Fibroblast of lung (primary cell): ENCODE results near the gene ZDHHC20.

Experiments used
- CTCF ChIP-seq, 2 donors: IDR thresholded peaks in 1 of 2; conservative IDR thresholded peaks in 1 of 2; 1 replicate in 1 of 2; 2 replicates in 1 of 2; pipeline ENCODE4 v1.5.1; 2011 to 2012; ENCODE audit warnings: low read length in 2 of 2, control low read depth in 1 of 2, inconsistent platforms in 1 of 2, low read depth in 1 of 2, mild to moderate bottlenecking in 1 of 2
- EZH2 ChIP-seq: IDR thresholded peaks from 2 replicates; pipeline ENCODE4 v1.5.1; 2012; ENCODE audit warnings: low read length, control low read depth, mild to moderate bottlenecking; ENCODE audit errors: missing control alignments

GRCh38 chr13:21338639-21339278 is 120.3 kb downstream of the ZDHHC20 start:
- TF ChIP-seq CTCF (conservative IDR thresholded peaks at IDR 0.05 in 1 of 2, IDR thresholded peaks at IDR 0.05 in 1 of 2; ENCODE audit: low read depth in 1 of 2, low read length in 2 of 2), result no peak
- no peak for TF ChIP-seq EZH2
